ENCODE results near the gene TPCN2.

DNA sequence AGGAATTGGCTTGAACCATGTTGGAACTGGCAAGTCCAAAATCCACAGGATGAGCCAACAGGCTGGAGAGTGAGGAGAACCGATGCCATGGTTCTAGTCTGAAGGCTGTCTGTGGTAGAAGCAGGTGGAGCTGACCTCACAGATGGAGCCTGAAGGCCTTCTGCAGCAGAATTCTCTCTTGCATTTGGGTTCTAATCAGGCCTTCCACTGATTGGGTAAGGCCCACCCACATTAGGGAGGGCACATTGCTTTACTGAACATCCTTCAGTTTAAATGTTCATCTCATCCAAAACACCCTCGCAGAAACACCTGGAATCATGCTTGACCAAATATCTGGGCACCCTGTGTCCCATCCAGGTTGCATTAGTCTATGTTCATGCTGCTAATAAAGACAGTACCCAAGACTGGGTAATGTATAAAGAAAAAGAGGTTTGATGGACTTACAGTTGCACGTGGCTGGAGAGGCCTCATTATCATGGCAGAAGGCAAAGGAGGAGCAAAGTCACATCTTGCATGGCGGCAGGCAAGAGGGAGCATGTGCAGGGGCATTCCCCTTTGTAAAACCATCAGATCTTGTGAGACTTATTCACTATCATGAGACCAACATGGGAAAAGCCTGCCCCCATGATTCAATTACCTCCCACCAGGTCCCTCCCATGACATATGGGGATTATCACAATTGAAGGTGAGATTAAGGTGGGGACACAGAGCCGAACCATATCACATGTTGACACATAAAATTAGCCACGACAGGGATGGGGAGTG, 122.9 kb downstream of the TPCN2 start:
- TF ChIP-seq EP300 (IDR thresholded peaks at IDR 0.05) (no peak), CTCF (IDR thresholded peaks at IDR 0.05) (no peak), POLR2A (IDR thresholded peaks at IDR 0.05) (no peak)
